OCI-LY3 (cell line): ENCODE data around the gene STMN3.

Experiments used
- H2AFZ ChIP-seq: fragments of 200-600, 300-600 bp; shearing (Covaris generic); 2 replicates; pipeline ENCODE4 v1.6.0; 2014; ENCODE audit warnings: antibody characterized with exemption, low read depth, low read length
- H3K27ac ChIP-seq: fragments of 200-600, 300-600 bp; sonication (generic); 2 replicates; pipeline ENCODE4 v1.5.1; 2014; ENCODE audit warnings: mild to moderate bottlenecking, low read length, moderate library complexity, mixed read lengths
- H3K27me3 ChIP-seq: fragments of 200-600, 300-600 bp; sonication (generic); 2 replicates; pipeline ENCODE4 v1.6.1; 2014; ENCODE audit warnings: low read depth, low read length, mixed read lengths
- H3K36me3 ChIP-seq: fragments of 200-600, 300-600 bp; sonication (generic); replicated peaks from 2 replicates; pipeline ENCODE3; 2014; ENCODE audit warnings: low read depth, low read length, mixed read lengths
- H3K4me1 ChIP-seq: fragments of 300-600, 200-600 bp; sonication (generic); 2 replicates; pipeline ENCODE4 v1.6.1; 2014; ENCODE audit warnings: low read length, mixed read lengths
- H3K4me2 ChIP-seq: fragments of 200-600, 300-600 bp; sonication (generic); 2 replicates; pipeline ENCODE4 v1.6.1; 2014; ENCODE audit warnings: low read length, mixed read lengths
- H3K4me3 ChIP-seq: fragments of 300-600, 200-600 bp; sonication (generic); 2 replicates; pipeline ENCODE4 v1.5.1; 2014; ENCODE audit warnings: antibody characterized with exemption, mild to moderate bottlenecking, low read length, moderate library complexity
- H3K79me2 ChIP-seq: fragments of 300-600, 200-600 bp; shearing (Covaris generic); 2 replicates; pipeline ENCODE4 v1.6.1; 2014; ENCODE audit warnings: mild to moderate bottlenecking, low read length, mixed read lengths
- H3K9ac ChIP-seq: fragments of 300-600, 200-600 bp; shearing (Covaris generic); 2 replicates; pipeline ENCODE4 v1.6.0; 2014; ENCODE audit warnings: mild to moderate bottlenecking, low read length, moderate library complexity
- H3K9me3 ChIP-seq: fragments of 200-600, 300-600 bp; shearing (Covaris generic); 2 replicates; pipeline ENCODE4 v1.6.1; 2014; ENCODE audit warnings: low read length, mixed read lengths; ENCODE audit not compliant: insufficient read depth
- H4K20me1 ChIP-seq: fragments of 200-600, 300-600 bp; sonication (generic); 2 replicates; pipeline ENCODE4 v1.6.1; 2016; ENCODE audit warnings: low read length, mixed read lengths; ENCODE audit not compliant: insufficient read depth
- EZH2phosphoT487 ChIP-seq: fragments of 200-600 bp; shearing (Covaris generic); IDR thresholded peaks from 2 replicates; pipeline ENCODE4 v1.6.1; 2018; ENCODE audit warnings: antibody characterized with exemption, mixed run types, low read depth
- TF ChIP-seq, protein P1 (sequence below): fragments of 200-600, 300-600 bp; sonication (generic); IDR thresholded peaks from 2 replicates; pipeline ENCODE4 v1.5.1; 2014; ENCODE audit warnings: antibody characterized with exemption, low read length, low read depth

The STMN3 gene

DNA sequence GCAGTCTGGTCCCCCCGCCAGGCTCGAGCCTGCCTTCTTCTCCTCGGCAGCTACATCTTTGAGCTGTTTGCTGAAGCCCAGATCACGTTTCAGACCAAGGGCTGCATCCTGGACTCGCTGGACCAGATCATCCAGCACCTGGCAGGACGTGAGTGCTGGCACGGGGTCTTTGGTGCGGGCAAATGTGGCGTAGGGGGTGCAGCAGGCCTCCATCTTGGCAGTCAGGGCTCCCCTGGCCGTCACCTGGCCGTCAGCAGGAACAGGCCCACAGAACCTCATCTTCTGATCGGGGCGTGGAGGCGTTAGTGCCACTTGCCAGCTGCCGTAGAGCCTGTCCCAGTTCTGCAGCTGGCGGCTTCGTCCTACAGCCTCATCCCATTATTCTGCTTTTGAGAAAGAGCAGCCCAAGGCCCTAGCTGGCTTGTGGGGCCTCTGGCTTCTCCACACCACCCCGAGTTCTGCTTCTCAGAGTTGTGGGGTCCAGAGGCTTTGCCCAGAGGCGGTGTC is 26.6 kb upstream of the STMN3 start:
- Histone ChIP-seq H3K4me3 (no peak overlapping the region), H3K27me3 (no peaks in the 10 kb centered on the region), H3K4me1 (no peaks in the 10 kb centered on the region), H2AFZ (no peak overlapping the region), H3K36me3 (peaks cover 5% of the 10 kb centered on the region), H3K4me2 (no peak overlapping the region), H4K20me1 (no peaks in the 10 kb centered on the region), H3K9me3 (no peaks in the 10 kb centered on the region), H3K27ac (no peak overlapping the region), H3K9ac (no peak overlapping the region), H3K79me2 (no peaks in the 10 kb centered on the region)
- TF ChIP-seq EZH2phosphoT487 = no peak
- TF ChIP-seq, protein P1, sequence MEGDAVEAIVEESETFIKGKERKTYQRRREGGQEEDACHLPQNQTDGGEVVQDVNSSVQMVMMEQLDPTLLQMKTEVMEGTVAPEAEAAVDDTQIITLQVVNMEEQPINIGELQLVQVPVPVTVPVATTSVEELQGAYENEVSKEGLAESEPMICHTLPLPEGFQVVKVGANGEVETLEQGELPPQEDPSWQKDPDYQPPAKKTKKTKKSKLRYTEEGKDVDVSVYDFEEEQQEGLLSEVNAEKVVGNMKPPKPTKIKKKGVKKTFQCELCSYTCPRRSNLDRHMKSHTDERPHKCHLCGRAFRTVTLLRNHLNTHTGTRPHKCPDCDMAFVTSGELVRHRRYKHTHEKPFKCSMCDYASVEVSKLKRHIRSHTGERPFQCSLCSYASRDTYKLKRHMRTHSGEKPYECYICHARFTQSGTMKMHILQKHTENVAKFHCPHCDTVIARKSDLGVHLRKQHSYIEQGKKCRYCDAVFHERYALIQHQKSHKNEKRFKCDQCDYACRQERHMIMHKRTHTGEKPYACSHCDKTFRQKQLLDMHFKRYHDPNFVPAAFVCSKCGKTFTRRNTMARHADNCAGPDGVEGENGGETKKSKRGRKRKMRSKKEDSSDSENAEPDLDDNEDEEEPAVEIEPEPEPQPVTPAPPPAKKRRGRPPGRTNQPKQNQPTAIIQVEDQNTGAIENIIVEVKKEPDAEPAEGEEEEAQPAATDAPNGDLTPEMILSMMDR = no peak

DNA sequence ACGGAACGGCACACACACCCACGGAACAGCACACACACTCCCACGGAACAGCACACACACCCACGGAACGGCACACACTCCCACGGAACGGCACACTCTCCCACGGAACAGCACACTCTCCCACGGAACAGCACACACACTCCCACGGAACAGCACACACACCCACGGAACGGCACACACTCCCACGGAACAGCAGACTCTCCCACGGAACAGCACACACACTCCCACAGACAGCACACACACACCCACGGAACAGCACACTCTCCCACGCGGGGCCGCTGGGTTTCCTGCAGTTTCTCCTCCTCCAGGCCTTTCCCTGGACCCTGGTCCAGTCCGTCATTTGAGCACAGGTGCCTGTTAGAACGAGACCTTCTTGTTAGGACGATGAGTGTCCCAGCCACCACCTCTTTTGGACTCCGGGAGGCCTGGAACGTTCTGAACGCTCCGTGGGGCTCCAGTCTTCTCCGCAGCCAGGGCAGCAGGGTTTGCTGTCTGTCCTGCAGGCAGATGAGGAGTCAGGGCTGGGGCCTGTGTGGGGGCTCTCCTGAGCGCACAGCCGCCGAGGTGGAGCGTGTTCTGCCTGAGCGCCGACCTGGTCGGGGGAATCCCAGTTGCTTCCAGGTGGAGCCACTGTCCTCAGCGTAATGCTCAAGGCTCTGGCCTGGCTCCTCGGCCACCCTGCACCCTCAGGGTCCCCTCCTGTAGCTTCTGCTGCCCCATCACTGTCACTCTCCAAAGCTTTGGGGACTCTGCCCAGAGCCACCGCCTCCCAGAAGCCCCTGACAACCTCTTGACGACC is 25.6 kb upstream of the STMN3 start:
- no peak overlapping the region for H3K4me3 ChIP-seq
- TF ChIP-seq EZH2phosphoT487 = no peak
- TF ChIP-seq, protein P1 = no peak
- no peak overlapping the region for H2AFZ ChIP-seq
- no peak overlapping the region for H3K9ac ChIP-seq
- H3K27me3 ChIP-seq = no peaks in the 10 kb centered on the region
- no peaks in the 10 kb centered on the region for H4K20me1 ChIP-seq
- peaks cover 10% of the 10 kb centered on the region for H3K36me3 ChIP-seq
- no peak overlapping the region for H3K4me2 ChIP-seq
- no peaks in the 10 kb centered on the region for H3K9me3 ChIP-seq
- H3K79me2 ChIP-seq = no peaks in the 10 kb centered on the region
- no peaks in the 10 kb centered on the region for H3K4me1 ChIP-seq
- no peak overlapping the region for H3K27ac ChIP-seq

DNA sequence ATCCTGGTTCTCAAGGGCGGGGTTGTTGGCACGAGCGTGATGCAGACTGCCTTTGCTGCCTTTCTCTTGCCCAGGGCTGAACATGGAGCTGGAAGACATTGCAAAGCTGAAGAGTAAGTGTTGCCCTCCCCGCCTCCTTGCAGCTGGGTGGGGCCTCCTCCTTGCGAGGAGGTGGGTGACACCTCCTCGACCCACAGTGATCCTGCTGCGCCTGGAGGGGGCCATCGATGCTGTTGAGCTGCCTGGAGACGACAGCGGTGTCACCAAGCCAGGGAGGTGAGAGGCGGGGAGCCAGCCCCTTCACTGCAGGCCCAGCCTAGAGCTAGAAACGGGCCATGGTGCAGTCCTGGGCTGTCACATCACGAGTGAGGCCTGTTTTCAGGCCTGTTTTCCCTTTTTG is 24.8 kb upstream of the STMN3 start:
- Histone ChIP-seq H4K20me1 (no peaks in the 10 kb centered on the region), H3K79me2 (no peaks in the 10 kb centered on the region), H3K4me2 (no peak overlapping the region), H2AFZ (no peak overlapping the region), H3K27me3 (no peaks in the 10 kb centered on the region), H3K36me3 (peaks cover 10% of the 10 kb centered on the region), H3K4me1 (no peaks in the 10 kb centered on the region), H3K9ac (no peak overlapping the region), H3K27ac (no peak overlapping the region), H3K9me3 (no peaks in the 10 kb centered on the region), H3K4me3 (no peak overlapping the region)
- no peak for TF ChIP-seq EZH2phosphoT487

DNA sequence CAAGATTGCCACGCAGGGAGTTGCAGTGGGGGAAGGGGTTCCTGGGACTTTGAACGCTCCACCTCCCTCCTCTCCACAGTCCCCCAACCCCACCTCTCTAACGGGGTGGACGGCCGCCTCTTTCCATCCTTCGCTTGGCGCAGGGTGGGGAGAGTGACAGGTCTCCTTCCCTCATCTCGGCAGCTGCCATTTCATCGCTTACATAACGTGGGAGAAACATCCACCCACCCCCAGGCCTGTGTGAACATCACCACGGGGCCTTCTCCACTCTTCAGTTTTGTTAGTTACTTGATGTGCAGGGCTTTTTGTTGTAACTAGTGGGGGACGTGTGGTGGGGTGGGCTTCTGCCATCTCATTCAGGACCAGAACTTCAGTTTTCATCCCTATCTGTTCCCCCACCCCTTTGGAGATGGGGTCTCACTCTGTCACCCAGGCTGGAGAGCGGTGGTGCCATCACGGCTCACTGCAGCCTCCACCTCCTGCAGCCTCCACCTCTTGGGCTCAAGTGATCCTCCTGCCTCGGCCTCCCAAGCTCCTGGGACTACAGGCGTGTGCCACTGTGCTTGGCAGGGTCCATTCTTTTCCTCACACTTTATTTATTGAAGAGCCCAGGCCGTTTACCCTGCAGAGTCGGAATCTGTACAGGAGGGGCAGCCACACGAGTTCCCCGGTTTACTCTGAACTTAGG is 22.6 kb upstream of the STMN3 start:
- Histone ChIP-seq H3K4me2 (no peak overlapping the region), H3K27ac (no peak overlapping the region), H4K20me1 (no peaks in the 10 kb centered on the region), H2AFZ (no peak overlapping the region), H3K27me3 (no peaks in the 10 kb centered on the region), H3K79me2 (no peaks in the 10 kb centered on the region), H3K9me3 (no peaks in the 10 kb centered on the region), H3K9ac (no peak overlapping the region), H3K4me1 (no peaks in the 10 kb centered on the region), H3K4me3 (no peak overlapping the region), H3K36me3 (peaks cover 10% of the 10 kb centered on the region)
- no peak for TF ChIP-seq EZH2phosphoT487
- TF ChIP-seq, protein P1 = no peak
